Measurements from ENCODE around the gene SPRN. TPM values are rescaled to one million over a fixed set of nuclear protein-coding genes. Genes with fewer than 3 reads are reported as not detected.

SPRN gene
- total RNA-seq, 6 experiments from 2014 or later, result 0.07 to 15.1 (median 0.11) TPM; not detected in 1

GRCh38 chr10:133448120-133448519 lies 23.7 kb upstream of the SPRN start:
- DNase-seq, result no peak
- Histone ChIP-seq H3K4me3 (no peak overlapping the region), H3K27me3 (no peaks in the 10 kb centered on the region), H3K36me3 (no peaks in the 10 kb centered on the region), H3K9me3 (peaks cover 0 to 18% (median 5%) of the 10 kb centered on the region in 4 donors), H3K4me1 (no peaks in the 10 kb centered on the region), H3K27ac (no peak overlapping the region)
- intact Hi-C loops (cut with DNase I), result no loop called here
- ATAC-seq, result no peak
- TF ChIP-seq CTCF (IDR thresholded peaks at IDR 0.05) (no peak), POLR2A (IDR thresholded peaks at IDR 0.05) (no peak)

- TF ChIP-seq POLR2A (IDR thresholded peaks at IDR 0.05) (no peak), CTCF (IDR thresholded peaks at IDR 0.05) (no peak)
- DNase-seq, result no peak
- ATAC-seq, result no peak
- intact Hi-C loops (cut with DNase I), result no loop called here
- WGBS (ENCODE audit: insufficient coverage, low coverage, low lambda C conversion rate, missing lambda C conversion rate), result 86% methylated on average over 10 of the region's 11 CpGs
- no peaks in the 10 kb centered on the region for H3K27me3 ChIP-seq
- H3K4me1 ChIP-seq, result no peaks in the 10 kb centered on the region
- no peak overlapping the region for H3K4me3 ChIP-seq
- no peak overlapping the region for H3K27ac ChIP-seq
- no peaks in the 10 kb centered on the region for H3K36me3 ChIP-seq
- peaks cover 0 to 18% (median 5%) of the 10 kb centered on the region in 4 donors for H3K9me3 ChIP-seq
Observed at GRCh38 chr10:133446979-133447378, 22.6 kb upstream of the SPRN start.

GRCh38 chr10:133445751-133446708 lies 21.6 kb upstream of the SPRN start:
- 88% methylated on average over 4 of the region's 80 CpGs for WGBS (ENCODE audit: insufficient coverage, low coverage, low lambda C conversion rate, missing lambda C conversion rate)
- Histone ChIP-seq H3K27ac (no peak overlapping the region), H3K27me3 (no peaks in the 10 kb centered on the region), H3K4me3 (no peak overlapping the region), H3K4me1 (no peaks in the 10 kb centered on the region), H3K36me3 (no peaks in the 10 kb centered on the region), H3K9me3 (peaks cover 0 to 18% (median 5%) of the 10 kb centered on the region in 4 donors)
- intact Hi-C loops (cut with DNase I), result no loop called here
- no peak for DNase-seq
- TF ChIP-seq POLR2A (IDR thresholded peaks at IDR 0.05) (no peak), CTCF (IDR thresholded peaks at IDR 0.05) (no peak)
- ATAC-seq, result peak in 1 of 4 donors; percentile 32

- H3K4me3 ChIP-seq, result no peak overlapping the region
- DNase-seq (peak in 1 of 3 donors; percentile 20), ATAC-seq (peak in 1 of 4 donors; percentile 25)
- intact Hi-C loops (cut with DNase I), result no loop called here
- no peaks in the 10 kb centered on the region for H3K4me1 ChIP-seq
- 87% methylated on average over 13 of the region's 22 CpGs for WGBS (ENCODE audit: insufficient coverage, low coverage, low lambda C conversion rate, missing lambda C conversion rate)
- H3K36me3 ChIP-seq, result no peaks in the 10 kb centered on the region
- peaks cover 0 to 18% (median 5%) of the 10 kb centered on the region in 4 donors for H3K9me3 ChIP-seq
- H3K27ac ChIP-seq, result no peak overlapping the region
- TF ChIP-seq POLR2A (IDR thresholded peaks at IDR 0.05) (no peak), CTCF (IDR thresholded peaks at IDR 0.05) (no peak)
- H3K27me3 ChIP-seq, result no peaks in the 10 kb centered on the region
Observed at GRCh38 chr10:133445268-133445732, 20.9 kb upstream of the SPRN start.

Measured in right lobe of liver (tissue), 6 donors.